Activated CD4-positive, alpha-beta T cell treated with anti-CD3 and anti-CD28 coated beads for 4 hours (primary cell): Measurements from ENCODE around the gene MYB.

ENCODE experiments used
- DNase-seq, 2 donors: peaks; one replicate each; pipeline ENCODE4 v3.0.0-alpha.2; 2020

MYB gene

GRCh38 chr6:135189344-135189743 is 8.2 kb downstream of the MYB start:
- no peak for DNase-seq

- DNase-seq = no peak
Observed at GRCh38 chr6:135191508-135192255, 10.6 kb downstream of the MYB start.

GRCh38 chr6:135192256-135193174 is 11.4 kb downstream of the MYB start:
- DNase-seq = no peak

- DNase-seq = no peak
Observed at GRCh38 chr6:135193221-135193620, 12.1 kb downstream of the MYB start.

GRCh38 chr6:135195041-135195440 is 13.9 kb downstream of the MYB start:
- no peak for DNase-seq

- no peak for DNase-seq
Observed at GRCh38 chr6:135195522-135195921, 14.4 kb downstream of the MYB start.

- DNase-seq = no peak
Observed at GRCh38 chr6:135196739-135197510, 15.8 kb downstream of the MYB start.

GRCh38 chr6:135202836-135203235 is 21.7 kb downstream of the MYB start:
- no peak for DNase-seq

- DNase-seq = no peak
Observed at GRCh38 chr6:135204951-135205350, 23.8 kb downstream of the MYB start.

- no peak for DNase-seq
Observed at GRCh38 chr6:135209803-135210202, 28.7 kb downstream of the MYB start.

GRCh38 chr6:135210632-135211305 is 29.7 kb downstream of the MYB start:
- no peak for DNase-seq

- DNase-seq = no peak
Observed at GRCh38 chr6:135211306-135211702, 30.2 kb downstream of the MYB start.

- DNase-seq = no peak
Observed at GRCh38 chr6:135212020-135212806, 31.1 kb downstream of the MYB start.

GRCh38 chr6:135212935-135213334 is 31.8 kb downstream of the MYB start:
- DNase-seq = no peak

GRCh38 chr6:135213616-135214015 is 32.5 kb downstream of the MYB start:
- DNase-seq = no peak

GRCh38 chr6:135215160-135215559 is 34.1 kb downstream of the MYB start:
- DNase-seq = no peak

- no peak for DNase-seq
Observed at GRCh38 chr6:135215563-135215962, 34.5 kb downstream of the MYB start.

GRCh38 chr6:135217663-135218062 is 36.6 kb downstream of the MYB start:
- DNase-seq = no peak

GRCh38 chr6:135219346-135219745 is 38.2 kb downstream of the MYB start:
- no peak for DNase-seq

- no peak for DNase-seq
Observed at GRCh38 chr6:135221042-135221441, 39.9 kb downstream of the MYB start.

GRCh38 chr6:135221505-135221904 is 40.4 kb downstream of the MYB start:
- DNase-seq = no peak

- no peak for DNase-seq
Observed at GRCh38 chr6:135222623-135223022, 41.5 kb downstream of the MYB start.
